Activated CD4-positive, CD25-positive, alpha-beta regulatory T cell treated with anti-CD3 and anti-CD28 coated beads, Interleukin-2, amount 50 U/mL, for 16 hours (primary cell): ENCODE results near the gene EPHA2.

Experiments
- DNase-seq: peaks from one replicate; pipeline ENCODE4 v3.0.0-alpha.2; 2020; ENCODE audit warnings: low read depth, low spot score

EPHA2 gene

DNA sequence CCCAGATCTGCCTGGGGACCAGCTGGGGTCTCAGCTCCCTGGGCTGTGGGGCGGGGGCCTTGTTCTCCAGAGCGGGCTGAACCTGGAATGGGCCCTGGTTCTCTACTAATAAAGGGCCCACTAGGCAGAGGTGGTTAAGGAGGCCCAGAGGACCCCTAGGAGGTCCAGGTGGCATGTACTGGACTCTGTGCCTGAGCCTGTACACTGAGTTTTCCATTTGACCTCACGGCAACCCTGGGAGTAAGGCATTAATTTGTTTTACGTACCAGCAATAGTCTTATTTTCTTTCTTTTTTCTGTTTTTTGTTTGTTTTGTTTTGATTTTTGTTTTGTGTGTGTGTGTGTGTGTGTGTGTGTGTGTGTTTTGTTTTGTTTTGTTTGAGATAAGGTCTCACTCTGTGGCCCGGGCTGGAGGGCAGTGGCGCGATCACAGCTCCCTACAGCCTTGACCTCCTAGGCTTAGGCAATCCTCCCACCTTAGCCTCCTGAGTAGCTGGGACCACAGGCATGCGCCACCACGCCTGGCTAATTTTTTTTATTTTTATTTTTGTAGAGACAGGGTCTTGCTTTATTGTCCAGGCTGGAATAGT lies 62.9 kb downstream of the EPHA2 start:
- DNase-seq, result no peak

DNA sequence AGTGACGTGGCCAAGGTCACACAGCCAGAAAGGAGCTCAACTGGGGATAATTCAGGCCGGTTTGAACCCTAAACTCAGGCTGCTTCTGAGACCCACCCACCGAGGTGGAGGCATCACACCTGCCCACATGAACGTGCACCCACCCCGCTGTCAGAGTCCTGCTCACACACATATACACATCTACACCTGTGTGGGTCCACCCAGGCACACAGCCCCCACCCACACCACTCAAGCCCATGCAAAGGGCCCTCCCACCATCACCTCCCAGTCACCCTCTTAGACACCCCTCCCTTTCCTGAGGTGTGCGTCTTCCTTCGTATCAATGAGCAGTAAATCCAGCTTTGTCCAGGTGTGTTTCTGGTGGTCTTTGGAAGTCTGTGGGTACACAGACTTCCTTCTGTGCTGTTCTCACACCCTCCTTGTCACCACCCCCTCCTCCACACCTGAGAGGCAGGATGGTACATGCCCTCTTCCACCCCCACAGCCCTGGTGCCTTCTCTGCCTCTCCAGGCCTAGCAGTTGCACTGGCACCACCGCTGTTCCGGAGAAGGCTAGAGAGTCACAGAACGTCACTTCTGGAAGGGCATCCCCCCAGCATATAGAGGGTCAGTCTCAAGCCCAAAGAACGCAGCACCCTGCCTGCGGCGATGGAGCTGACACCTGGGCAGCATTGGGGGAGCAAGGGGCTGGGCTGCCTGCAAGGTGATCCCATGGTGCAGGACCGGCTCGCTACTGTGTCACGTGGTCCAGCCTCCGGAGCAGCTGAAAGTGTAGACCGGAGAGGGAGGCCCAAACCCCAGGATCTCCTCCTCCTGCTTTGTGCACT lies 63.6 kb downstream of the EPHA2 start:
- no peak for DNase-seq

DNA sequence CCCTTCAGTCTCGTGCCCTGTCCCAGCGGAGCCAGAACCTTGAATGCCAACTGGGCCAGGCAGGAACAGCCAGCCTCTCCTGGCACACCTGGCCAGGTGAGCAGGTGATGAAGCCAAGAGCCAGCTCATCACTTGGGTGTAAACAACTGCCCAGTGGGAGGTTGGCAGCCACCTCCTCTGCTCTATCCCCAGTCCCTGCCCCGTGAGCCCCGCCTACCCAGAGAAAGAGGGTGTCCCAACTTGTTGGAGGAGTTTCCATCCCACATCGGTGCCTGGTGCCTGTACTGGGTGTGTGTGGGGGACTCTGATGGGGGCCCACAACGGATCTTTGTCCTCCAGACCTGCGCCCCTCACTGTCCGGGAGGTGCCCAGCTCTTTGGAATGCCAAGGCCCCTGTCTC lies 64.6 kb downstream of the EPHA2 start:
- DNase-seq, result no peak

DNA sequence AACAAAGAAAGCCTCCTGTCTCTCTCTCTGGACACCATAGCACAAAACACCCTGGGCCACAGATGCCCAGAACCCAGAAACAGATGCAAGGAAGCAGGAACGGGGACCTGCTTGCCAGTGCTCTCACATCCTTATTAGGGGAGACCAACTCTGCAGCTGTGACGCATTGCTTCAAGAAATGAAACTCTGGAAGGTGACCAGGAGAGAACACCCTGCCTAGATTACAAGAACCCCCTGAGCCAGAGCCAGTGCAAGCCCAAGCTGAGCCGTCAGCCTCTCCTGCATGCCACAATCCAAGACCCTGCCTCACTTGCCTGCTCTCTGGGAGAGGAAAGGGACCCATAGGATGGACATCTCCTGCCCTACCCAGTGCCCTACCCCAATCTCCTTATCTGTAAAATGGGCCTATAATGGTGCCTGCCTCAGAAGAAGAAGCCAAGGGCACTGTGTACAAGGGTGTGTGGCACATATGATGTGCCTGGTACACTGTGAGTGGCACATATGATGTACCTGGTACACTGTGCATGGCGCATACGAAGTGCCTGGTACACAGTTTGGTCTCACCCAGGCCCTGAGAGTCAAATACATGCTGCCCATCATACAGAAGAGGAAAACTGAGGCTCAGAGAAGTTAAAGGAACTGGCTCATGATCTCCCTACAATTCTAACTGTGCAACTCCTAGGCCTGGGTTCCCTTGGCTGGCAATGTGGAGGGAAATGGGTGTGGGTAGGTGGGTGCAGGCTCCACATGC lies 65.6 kb downstream of the EPHA2 start:
- DNase-seq, result no peak

GRCh38 chr1:16088996-16089395 lies 66.9 kb downstream of the EPHA2 start:
- no peak for DNase-seq

DNA sequence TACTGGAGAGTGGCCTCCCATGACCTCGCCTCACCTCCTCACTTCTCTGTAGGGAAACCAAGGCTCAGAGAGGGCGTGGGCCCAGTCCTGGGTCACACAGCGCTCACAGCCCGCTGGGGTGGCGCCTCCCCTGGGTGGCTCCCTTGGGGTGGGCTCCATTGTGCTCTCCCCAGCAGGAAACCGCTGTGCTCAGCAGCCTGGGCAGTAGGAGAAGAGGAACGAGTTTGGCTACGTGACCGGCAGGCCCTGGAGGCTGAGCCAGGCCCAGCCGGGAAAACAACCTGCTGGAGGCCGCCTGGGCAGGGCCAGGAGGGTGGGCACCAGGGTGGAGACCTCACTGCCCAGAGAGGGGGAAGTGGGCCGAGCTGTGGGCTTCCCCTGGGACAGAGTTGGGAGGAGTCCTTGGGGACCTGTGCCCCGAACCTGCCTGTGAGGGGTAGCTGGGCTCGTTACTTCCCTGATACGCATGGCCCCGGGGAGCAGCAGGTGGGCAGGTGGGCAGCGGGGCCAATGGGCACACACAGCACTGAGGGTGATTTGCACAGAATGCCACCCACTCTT lies 67.4 kb downstream of the EPHA2 start:
- DNase-seq, result no peak

DNA sequence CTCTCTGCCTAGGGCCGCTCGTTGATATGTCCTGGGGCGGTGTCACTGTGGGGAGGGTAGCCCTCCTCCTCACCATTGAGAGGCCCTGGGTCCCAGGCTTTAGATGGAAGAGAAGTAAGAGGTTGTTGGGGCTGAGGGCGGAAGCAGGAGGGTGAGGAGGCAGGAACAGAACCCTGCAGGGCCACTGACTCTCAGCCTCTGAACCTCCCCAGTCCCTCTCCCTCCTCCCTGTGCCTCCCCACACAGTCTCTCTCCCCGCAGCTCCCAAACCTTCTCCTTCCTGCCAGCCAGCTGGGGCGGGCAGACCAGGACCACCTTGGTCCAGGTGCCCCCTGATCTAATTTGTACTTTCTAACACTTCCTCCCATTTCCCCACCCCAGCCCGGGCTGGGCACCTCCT lies 68.1 kb downstream of the EPHA2 start:
- DNase-seq, result no peak

- no peak for DNase-seq
Measured at GRCh38 chr1:16085522-16085921, 70.3 kb downstream of the EPHA2 start.

DNA sequence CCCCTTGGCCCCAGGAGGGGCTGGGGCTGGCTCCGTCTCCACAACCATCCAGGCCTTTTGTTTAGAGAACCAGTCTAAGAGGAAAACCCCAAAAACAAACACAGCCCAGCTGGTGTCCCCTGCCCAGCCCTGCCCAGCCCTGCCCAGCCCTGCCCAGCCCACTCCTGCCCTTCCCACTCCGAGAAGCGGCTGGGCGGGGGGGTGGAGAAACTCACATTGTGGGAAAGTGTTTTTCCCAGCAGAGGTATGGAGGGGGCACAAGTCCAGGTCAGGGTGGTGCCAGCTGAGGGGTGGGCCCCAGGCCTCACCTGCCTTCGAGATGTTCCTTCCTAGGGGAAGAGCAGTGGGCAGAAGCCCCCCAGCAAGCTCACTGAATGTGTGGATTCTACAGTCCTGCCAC lies 72.4 kb downstream of the EPHA2 start:
- DNase-seq, result no peak

- peak; percentile 22 for DNase-seq
Measured at GRCh38 chr1:16082283-16083038, 73.4 kb downstream of the EPHA2 start.

DNA sequence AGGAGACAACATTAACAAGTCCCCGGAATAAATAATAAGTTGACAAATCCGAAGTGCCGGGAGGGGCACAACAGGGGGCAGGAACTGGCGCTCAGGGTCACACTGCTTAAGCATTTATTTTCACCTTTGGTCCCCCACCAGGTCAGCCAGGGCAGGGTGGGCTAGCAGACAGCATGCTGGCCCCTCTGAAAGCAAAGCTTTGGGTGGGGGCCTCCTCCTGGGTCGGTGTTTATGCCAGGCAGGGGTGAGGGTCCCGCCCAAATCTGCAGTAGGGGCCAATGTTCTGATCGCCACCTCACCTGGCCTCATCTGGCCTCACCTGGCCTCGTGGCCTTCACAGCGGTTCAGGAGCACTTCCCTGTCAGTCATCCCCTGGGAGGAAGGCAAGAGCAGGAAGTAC lies 74.2 kb downstream of the EPHA2 start:
- no peak for DNase-seq

DNA sequence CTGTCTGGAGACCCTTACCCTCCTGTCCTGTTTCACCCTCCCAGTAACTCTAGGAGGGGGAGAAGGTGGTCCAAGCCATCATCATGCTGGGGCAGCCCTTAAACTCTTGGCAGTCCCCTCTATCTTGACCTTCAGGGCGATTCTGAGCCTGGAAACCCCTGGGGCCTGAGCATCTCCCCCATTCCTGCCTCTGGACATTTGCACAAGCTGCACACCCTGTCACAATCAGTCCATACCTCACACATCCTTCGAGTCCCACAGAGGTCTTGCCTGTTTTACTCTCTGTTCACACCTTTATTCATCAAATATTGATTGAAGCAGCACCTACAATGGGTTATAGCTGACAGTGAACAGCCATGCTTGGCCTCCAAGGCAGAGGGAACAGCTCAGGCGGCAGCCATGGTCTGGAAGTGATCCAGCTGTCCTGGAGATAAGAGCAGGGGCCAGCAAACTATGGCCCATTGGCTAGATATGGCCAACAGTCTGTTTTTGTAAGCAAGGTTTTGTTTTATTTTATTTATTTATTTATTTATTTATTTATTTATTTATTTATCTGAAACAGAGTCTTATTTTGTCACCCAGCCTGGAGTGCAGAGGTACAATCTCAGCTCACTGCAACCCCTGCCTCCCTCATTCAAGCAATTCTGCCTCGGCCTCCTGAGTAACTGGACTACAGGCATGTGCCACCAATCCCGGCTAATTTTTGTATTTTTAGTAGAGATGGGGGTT lies 75.3 kb downstream of the EPHA2 start:
- no peak for DNase-seq

GRCh38 chr1:16078925-16079656 lies 76.8 kb downstream of the EPHA2 start:
- DNase-seq, result peak; percentile 41

- DNase-seq, result no peak
Measured at GRCh38 chr1:16077406-16078245, 78.2 kb downstream of the EPHA2 start.

DNA sequence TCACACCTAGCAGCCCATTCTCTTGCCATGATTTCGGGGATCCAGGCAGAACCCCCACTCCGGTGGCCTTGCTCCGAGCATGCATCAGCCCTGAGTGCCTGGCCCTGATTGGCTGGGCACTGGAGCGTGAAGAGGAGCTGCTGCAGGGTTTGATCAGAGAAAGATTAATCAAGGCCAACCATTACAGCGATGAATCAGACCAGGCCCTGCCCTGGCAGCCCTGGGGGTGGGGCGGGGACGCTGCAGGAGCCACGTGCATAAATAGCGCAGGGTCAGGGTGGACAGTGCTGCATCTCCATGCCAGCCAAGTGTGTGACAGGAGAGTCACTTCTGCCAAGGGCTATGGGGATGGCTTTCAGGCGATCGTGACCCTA lies 79.0 kb downstream of the EPHA2 start:
- DNase-seq, result no peak

GRCh38 chr1:16076031-16076864 lies 79.6 kb downstream of the EPHA2 start:
- no peak for DNase-seq

- DNase-seq, result no peak
Measured at GRCh38 chr1:16075337-16076030, 80.4 kb downstream of the EPHA2 start.
